Smooth muscle cell of the brain vasculature (primary cell): ENCODE results near the gene PHEX.

Source experiments
- DNase-seq: peaks from one replicate; pipeline ENCODE4 v3.0.0-alpha.2; 2012; ENCODE audit warnings: low read depth, low spot score

Gene PHEX

DNA sequence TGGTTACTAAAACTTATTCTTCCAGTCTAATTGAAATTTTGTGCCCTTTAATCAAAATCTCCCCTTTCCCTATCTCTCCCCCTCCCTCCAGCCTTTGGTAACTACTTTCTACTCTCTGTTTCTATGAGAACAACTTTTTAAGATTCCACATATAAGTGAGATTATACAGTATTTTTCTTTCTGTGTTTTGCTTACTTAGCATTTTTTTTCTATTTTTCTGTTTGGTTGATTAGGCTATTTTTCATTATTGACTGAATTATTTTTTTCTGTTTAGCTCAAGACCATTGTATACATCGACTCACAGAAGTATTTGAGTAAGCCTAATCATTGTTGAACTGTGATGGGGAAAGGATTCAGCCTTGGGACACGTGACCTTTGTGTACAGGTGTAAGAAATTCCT is 116.4 kb downstream of the PHEX start:
- no peak for DNase-seq

DNA sequence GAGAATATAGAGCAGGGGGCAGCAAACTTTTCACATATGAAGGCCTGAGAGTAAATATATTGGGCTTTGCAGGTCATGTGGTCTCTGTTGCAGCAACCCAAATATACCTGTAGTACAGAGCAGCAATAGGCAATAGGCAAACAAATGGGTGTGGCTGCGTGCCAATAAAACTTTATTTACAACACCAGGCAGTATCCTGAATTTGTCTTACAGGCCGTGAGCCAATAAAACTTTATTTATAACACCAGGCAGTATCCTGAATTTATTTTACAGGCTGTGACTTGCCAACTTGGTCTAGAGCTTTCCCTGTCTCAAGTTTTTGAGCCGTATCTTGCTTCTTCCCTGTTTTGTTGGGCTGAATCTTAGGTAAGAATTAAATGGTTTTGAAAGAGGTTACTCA is 118.2 kb downstream of the PHEX start:
- no peak for DNase-seq

DNA sequence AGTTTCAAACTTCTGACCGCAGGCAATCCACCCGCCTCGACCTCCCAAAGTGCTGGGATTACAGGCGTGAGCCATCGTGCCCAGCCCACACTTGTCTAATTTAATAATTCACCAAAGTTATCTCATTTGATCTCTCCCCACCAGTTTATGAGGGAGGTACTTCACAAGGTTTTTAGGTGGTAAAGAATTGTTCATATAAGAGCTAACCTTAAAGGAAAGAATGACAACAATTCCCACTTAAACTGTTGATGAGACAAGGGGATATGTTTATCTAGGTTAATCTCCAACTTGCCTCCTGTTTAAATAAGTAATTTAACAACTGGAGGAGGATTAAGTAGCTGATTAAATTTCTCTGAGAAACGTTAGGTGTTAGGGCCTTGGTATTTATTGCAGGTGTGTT is 123.0 kb downstream of the PHEX start:
- DNase-seq = no peak

DNA sequence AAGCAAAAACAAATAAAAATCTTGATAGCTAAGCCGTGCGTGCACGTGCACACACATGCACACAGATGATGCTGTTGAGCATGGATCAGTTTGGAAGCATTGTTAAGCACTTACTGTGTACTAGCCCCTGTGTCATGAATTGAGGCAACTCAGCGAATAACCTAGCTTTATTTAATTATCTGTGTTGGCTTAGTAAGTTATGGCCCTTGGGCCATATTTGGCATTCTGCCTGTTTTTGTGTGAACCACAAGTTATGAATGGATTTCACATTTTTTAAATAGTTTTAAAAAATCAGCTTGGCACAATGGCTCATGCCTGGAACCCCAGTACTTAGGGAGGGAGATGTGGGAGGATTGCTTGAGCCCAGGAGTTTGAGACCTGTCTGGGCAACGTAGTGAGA is 126.9 kb downstream of the PHEX start:
- no peak for DNase-seq

DNA sequence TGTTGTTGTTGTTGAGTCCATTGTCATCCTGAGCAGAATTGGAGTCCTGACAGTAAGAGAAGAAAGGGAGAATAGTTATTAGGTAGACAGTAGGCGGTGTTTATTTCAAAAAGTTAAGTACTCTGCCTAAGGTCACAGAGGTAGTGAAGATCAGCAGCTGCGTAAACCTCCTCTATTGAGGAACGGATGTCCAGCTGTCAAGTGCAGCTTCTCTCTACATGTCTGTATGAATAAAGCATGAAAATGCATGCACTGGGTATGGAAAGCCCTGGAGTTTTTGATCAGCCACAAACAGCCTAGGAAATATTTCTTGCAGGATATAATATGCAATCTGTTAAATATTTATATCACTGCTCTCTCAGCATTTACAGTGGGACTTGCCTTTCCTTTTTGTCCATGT is 131.2 kb downstream of the PHEX start:
- no peak for DNase-seq

DNA sequence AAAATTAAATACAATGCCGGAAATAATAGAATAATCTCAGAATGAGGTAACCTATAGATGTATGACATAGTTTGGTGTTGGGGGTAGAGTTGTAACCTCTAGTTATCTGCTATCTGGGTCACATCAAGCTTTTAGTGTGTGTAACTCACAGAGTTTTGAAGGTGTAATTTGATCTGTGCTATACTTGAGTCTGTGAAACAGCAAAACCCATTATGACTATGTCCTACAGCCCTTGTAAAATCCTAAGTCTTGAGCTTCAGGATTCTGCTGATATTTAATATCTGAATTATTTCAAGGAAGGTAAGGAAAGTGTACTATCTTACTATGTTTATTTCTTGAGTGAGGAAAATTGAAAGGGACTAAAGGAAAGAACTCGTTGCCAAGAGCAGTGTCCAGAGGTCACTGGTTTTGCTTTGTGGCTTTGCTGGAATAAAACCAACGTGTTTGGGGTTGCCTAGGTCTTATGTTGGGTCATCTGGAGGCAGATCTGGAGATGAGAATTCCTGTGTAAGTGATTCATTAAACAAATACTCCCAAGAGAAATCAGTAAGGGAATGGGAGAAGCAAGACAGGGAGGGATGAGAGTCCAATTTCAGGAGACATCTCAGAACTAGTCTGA is 132.8 kb downstream of the PHEX start:
- DNase-seq = no peak

DNA sequence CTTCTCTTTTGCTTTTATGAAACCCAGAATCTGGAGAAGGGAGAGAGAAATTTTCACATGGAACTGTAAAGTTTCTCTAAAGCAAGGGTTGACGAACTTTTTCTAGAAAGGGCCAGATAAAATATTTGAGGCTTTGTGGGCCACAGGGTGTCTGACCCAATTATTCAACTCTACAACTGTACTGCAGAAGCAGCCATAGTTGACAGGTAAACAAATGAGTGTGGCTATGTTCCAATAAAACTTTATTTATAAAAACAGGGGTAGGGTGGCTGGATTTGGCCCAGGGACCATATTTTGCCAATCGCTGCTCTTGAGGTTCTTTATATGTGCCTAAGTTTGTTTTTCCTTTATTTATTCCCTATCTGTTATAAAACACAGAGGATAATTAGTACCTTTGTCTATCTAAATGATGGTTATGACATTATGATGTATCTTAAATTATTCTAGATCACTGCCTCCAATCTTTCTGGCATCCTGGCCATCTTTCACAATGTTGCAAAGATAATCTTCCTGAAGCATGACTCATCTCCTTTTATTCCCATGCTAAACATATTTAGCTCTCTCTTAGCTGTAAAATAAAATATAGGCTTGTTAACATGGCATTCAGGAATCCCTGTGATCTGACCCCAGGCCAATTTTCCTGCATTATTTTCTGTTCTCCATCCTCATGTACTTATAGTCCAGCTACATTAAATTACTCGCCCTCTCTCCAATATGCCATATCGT is 133.8 kb downstream of the PHEX start:
- no peak for DNase-seq

DNA sequence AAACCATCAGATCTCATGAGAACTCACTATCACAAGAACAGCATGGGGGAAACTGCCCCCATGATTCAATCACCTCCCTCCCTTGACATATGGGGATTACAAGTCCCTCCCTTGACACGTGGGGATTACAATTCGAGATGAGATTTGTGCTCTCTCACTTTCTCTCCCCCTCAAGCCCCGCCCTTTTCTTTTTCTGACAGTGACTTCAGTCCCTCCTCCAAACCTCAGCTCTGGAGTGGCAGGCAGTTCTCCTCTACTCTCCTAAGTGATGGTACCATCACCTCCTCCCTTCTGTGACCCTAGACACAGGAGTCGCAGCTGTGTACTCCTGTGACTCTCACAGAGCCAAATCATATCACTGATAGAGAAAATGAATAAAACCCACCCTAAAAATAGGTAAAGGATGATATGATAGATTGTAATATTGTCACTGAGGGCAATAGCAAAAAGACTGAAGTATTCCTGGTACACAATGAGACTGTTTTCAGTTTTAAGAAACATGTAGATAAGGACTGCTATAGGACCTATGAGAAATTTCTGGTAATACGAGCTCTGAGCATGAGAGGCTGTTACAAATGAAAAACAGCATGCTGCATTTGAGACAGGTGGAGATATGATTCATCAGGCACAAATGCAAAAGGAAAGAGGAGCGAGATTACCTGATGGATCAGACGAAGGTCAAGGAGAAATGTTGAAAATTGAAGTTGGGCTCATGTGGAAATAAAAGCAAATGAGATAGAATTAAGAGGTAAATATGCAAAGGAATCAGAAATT is 139.3 kb downstream of the PHEX start:
- DNase-seq = no peak

DNA sequence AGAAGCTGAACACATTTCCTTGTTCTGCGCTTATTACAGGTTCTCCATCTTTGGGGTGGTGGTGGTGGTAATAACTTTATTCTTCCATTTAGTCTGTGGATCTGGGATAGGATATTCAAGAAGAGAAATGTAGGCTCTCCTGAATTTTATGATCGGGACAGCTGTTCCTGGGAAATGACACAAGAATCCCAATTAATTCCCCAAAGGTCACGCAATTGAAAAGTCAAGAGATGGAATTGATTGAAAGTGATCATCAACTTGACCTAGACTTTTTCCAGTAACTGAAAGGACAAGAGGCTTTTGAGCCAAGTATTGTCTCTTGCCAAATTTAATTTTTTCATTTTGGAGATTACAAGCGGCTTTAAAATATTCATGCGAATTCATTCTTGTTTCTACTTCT is 141.8 kb downstream of the PHEX start:
- no peak for DNase-seq

DNA sequence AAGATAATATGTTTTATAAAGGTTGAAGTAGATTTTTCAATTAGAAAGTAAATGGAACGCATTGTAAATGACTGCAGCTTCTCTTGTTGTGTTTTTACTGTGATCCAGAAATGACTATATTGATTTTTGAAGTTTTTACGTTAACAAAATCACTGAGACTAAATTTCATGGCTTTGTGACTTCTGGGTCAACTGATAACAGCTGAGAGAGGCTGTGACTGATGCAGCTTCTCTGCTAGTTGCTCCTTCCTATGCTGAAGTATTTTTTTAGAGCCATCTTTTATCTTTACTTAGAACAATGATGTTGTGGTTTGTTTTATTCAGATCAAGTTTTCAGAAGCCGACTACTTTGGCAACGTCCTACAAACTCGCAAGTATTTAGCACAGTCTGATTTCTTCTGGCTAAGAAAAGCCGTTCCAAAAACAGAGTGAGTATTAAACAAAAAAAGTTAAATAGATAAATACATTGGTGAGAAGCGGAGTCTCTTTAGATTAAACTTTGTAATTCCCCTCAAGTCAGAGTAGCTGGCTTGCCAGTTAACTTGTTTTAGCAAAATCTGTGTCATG is 145.9 kb downstream of the PHEX start:
- DNase-seq = no peak

DNA sequence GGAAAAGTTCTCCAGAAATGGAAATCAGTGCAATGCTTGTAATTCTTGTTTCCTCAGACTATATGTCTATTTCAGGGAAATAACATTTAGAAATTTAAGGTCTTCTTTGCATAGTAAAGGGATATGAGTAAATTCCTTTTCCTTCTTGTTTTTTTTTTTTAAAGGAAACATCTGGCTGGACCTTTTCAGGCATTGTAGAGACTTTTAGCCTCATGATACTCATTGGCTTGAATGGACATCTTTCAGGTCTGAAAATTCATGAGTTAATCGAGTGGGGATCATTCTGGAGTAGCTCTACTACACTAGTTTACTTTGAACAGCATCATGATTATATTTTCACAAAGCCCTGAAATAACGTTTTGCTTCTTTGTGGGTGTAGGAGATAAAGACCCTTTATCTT is 152.0 kb downstream of the PHEX start:
- DNase-seq = no peak

DNA sequence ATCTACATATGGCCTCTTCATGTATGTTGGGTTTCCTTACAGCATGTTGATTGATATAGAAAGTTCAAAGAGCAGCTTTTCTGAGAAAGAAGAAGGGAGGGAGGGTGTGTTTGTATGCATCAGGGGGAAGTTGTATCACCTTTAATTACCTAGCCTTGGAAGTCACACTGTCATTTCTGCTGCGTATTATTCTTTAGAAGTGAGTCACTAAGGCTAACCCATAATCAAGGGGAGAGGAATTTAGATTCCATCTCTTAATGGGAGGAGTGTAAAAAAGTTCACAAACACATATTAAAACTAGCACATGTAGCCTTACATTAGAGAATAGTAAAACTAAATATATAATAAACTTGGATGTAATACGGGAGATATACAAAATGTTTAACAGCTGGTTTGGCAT is 154.0 kb downstream of the PHEX start:
- no peak for DNase-seq

DNA sequence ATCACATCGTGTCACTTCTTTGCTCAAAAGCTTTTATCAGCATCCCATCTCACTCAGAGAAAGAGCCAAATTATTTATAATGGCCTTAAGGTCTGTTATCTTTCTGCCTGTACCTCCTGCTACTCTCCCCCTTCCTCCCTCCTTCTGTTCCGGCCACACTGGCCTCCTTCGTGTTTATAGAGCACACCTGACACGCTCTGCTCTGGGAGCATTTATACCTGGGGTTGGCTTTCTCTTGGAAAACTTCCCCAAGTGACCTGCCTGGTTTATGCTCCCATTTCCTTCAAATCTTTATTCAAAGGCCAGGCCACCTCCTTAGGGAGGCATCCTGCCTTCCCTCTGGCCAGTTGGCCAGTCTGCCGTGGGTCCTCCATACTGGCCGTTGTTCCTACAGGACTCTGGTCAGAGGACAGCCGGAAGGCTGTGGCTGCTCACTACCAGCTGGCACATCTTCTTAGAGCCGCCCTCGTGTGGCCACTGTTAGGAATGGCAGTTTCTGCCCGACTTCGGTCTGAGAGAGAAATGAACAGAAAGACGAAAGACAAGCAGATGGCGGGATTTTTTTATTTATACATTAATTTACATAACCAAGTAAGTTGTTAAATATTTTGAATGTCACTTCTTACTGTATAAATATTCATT is 160.4 kb downstream of the PHEX start:
- DNase-seq = peak; percentile 13

DNA sequence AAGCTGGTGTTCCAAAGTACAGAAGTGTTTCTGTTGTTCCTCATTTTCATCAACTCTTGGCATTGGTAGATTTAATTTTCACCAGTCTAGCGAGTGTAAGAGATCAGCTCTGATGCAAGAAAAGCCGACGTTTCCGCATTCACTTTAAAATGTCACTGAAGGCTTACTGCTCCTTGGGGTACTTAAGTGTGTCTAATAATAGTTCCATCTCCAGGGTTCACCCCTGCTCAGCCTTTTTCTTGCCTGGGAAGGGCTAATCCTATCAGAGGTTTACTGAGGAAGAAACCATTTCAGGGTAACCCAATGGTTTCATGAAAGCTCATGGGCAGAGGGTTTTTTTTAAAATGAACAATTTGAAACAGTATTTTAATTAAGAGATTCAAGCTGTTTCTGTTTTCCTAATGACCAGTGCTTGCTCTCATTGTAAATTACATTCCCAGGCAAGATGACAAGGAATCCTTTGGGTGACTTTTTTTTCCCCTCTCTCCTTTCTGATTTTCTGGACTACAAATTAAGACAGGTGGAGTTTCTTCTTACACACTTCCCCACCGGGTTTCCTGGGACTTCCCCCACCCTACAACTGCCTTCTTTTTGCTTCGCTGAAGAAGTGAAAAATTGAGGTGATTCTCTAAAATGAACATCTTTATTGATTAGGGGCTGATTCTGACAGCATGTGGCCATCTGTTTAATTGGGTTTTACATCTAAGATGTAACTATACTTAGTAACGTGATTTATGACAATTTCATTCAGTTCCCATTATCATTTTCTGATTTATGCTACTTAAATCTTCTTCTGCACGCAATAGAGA is 161.9 kb downstream of the PHEX start:
- no peak for DNase-seq

DNA sequence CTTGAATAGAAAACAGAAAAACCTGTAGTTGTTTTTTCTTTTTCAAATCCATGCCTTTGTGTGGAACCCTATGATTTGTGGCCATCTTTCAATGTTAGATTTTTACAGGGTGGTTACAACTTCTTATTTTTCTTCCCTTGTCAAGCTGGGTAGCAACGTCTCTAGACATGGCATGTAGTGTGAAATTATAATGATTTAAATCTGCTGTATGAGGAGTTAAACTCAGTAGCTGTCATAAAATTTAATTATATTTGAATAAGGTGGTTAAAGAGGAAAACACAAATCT is 162.5 kb downstream of the PHEX start:
- DNase-seq = no peak

DNA sequence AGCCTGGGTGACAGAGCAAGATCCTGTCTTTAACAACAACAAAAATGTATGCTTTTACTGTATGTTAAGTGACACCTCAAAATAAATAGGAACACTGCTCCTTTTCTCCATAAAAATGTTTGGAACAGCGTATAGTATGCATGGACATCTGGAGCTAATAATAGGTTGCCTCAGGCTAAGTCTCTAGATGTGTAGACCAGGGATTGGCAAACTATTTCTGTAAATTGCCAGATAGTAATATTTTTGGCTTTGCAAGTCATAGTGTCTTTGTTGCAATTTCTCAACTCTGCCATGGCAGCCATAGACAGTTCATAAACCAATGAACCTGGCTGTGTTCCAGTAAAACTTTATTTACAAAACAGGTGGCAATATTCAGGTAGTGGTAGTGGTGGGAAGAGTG is 164.0 kb downstream of the PHEX start:
- DNase-seq = no peak

DNA sequence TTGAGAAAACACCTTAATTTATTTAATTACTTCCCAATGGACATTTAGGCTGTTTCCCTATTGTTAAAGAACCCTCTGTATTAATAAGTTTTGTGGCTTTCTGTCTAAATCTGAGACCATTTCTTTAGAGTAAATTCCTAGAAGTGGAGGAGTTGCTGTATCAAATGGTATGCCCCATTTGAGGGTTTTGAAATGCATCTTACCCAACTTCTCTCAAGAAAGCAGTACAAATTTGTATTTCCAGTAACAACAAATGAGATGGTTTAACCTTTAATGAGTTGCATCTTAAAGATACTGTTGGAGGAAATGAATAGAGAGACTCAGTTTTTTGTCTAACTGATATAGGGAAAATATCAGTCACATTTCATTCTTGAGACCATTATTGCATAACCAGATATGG is 170.1 kb downstream of the PHEX start:
- no peak for DNase-seq

DNA sequence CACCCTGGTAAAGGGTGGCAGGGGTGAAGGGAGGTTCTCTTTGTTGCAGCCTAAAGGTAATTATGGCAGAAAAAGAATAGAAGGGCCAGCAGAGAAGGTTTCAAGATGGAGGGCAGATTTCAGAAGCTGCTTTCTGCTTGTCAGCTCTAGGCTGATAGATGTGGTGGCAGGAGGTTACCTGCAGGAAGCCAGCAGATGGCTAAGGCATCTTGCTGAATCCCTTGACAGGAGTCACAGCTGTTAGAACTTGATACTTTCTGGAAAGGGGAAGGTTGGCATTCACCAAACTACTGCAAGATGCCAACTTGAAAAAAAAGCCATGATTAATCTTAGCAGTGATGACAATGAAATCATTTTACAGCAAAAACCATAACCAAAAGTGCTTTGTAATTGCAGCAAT is 171.1 kb downstream of the PHEX start:
- DNase-seq = no peak

DNA sequence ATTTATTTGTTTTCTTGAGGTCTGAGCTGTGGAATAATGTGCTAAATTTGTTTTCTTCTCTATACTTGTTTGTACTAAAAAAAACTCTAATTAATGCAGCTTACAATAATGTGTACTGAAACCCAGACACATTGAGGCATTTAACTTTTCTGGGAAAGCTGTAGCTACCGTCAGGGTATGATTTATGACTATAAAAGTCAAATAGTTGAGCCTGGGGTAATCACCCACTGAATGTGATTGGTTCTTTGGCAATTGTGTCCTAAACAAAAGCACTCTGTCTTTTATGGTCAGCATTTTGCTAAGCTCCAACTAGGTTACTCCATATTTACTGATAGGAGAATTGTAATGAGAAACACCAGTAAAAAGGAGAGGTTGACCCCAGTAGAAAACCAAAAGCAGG is 174.7 kb downstream of the PHEX start:
- no peak for DNase-seq

DNA sequence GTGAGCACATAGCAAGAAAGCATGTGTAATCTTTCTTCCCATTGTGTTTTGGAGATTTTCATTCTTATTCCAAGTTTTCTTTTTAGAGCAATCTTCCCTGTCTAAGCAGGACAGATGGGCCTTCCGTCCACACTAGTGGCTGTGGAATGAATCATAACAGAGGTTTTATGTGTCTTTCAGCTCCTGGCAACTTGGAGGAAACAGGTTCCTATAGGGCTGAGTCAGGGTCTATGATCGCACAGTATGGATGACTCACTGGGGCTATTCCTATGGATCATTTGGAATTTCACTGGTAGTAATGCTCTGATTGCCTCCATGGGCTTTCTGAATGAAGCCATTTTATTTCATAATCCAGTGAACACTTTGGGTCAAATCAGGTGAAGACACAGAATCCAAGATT is 188.8 kb downstream of the PHEX start:
- DNase-seq = no peak

DNA sequence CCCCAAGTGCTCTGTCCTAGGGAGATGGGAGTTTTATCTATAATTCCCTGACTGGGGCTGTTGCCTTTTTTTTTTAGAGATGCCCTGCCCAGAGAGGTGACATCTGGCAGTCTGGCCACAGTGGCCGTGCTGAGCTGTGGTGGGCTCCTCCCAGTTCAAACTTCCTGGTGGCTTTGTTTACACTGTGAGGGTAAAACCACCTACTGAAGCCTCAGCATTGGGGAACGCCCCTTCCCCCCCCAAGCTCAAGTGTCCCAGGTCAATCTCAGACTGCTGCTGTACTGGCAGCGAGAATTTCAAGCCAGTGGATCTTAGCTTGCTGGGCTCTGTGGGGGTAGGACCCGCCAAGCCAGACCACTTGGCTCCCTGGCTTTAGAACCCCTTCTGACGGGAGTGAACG is 202.3 kb downstream of the PHEX start:
- DNase-seq = no peak

DNA sequence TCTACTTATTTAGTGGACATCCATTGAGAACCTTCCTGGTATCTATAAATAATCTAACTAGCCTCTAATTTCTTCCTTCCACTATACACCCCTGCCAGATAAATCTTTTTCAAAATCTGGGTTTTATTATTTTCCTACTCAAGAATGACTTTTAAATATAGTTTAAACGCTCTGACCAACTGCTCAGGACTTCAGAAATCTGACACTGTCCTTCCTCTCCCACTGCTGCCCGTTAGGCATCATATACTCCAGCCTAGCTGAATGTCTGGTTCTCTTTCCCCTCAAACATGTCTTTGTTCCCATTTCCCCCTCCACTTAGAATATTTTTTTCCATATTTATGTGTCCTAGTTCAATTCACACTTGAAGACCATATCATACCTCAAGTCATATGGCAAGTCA is 205.4 kb downstream of the PHEX start:
- no peak for DNase-seq
